GM19193 (cell line): ENCODE results near the gene TASOR2.

Source experiments
- POLR2A ChIP-seq: IDR thresholded peaks from 4 replicates; pipeline ENCODE4 v1.6.1; 2011; ENCODE audit not compliant: insufficient read depth, insufficient read length; ENCODE audit errors: extremely low read depth

The TASOR2 gene

GRCh38 chr10:5666008-5666840 lies 18.4 kb upstream of the TASOR2 start, which contains the start of gene ASB13:
ASB13 (minus strand) TSS chr10:5666595; CDS start chr10:5666551, 44 bp downstream.
- no peak for TF ChIP-seq POLR2A

- no peak for TF ChIP-seq POLR2A
Observed at GRCh38 chr10:5666841-5667630, 17.6 kb upstream of the TASOR2 start.

- no peak for TF ChIP-seq POLR2A
Observed at GRCh38 chr10:5668429-5668828, 16.2 kb upstream of the TASOR2 start.

DNA sequence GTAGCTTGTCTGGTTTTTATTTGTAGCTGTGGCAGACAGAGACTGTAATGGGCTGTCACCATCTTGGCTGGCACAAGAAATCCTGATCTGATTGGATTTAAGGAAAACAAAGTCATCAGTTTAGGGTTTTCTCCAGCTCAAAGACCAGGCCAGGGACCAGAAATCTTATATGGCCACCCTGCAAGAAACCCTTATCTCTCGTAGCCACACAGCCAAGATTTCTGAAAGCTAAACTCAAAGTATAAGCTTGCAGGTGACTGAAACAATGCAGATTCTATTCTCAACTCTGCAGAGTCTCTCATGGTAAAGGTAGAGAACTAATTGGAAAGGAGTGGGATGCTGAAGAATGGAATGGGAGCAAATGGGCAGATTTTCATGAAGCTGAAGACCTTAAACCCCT lies 15.0 kb upstream of the TASOR2 start:
- TF ChIP-seq POLR2A: no peak

DNA sequence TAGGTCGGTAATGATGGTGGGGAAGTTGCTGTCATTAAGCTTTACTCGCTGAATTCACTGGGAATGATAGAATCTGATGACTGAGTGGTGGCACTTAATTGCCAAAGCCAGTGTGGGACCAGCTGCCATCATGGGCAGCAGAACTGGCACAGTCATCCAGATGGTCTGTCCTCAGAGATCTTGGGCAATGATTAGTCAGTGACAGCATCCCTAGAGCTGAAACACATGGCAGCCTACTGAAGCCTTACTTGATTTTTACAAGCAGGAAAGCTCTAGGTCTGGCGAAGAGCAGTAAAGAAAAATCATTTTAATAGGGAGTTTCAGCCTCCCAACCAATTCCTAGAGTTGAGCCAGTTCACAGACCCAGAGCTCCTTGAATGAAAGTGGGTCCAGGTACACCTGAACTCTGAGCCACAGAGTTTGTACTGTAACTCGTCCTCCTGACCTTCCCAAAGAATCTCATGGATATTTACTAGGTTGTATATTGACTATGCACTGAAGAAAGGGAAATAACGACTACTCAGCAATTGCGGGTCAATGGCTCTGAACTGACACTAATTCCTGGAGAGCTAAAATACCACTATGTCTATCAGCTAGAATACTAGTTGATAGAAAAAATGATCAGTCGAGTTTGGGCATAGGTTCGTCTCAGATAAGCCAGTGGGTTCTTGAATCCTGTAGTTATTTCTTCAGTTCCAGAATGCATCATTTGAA lies 13.8 kb upstream of the TASOR2 start:
- TF ChIP-seq POLR2A: no peak

DNA sequence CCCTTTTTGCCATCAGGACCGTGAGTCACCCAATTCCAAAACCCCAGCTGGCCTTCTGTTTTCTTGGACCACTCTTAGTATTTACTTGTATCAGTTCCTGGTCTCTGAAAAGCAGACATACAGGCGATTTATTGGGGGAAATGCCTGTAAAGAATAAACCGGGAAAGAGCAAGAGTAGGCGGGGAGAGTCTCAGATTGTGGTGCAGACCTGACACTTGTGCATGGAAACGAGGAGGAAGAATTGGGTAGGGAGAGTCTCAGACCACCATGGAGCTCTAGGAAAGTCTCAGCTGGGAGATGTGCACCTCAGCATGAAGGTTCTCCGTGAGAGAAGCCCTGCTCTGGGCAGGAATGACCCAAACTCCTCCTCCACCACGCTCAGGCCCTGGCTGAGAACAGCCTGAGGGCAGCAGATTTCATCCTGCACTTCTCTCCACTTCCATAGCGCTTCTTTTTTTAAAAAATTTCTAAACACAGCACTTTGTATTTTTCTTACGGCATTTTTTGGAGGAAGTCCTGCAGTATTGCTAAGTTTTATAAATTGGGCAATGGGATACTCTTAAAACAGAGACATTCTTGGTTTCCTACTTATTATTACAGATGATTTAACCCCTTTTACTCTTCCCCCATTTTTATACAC lies 6.1 kb upstream of the TASOR2 start:
- no peak for TF ChIP-seq POLR2A

GRCh38 chr10:5679037-5679435 lies 5.6 kb upstream of the TASOR2 start:
- TF ChIP-seq POLR2A: no peak

DNA sequence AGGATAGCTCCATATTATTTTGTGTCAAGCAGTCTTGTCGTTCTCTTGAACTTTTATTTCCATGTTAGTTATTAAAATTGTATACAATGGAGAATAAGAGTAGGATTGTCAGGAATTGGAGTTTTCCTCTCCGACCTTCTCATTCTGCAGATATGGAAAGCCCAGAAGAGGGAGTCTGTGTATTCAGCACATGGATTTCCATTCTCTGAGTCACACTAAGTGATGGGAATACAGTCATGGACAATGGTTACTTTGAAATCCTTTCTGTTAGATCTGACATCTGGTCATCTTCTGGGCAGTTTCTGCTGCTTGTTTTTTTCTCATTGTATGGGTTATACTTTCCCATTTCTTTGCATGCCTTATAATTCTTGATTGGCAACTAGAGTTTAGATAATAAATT lies 5.0 kb upstream of the TASOR2 start:
- no peak for TF ChIP-seq POLR2A

DNA sequence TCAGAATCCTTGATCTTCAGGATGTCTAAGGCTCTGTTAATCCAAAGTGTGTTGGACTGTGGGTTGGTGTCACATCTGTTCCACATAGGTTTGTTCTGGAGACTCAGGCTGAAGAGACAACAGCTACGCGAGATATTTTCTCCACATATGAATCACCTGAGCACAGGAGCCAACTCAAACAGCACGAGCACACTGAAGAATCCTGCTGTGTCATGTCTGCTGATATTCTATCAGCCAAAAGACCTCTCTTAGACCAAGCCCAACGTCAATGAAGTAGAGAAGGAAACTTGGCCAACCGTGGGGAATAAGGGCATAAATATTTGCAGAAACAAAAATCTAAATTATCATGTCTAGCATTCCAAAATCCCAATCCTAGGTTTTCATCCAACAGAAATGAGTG lies 2.7 kb upstream of the TASOR2 start:
- TF ChIP-seq POLR2A: no peak

DNA sequence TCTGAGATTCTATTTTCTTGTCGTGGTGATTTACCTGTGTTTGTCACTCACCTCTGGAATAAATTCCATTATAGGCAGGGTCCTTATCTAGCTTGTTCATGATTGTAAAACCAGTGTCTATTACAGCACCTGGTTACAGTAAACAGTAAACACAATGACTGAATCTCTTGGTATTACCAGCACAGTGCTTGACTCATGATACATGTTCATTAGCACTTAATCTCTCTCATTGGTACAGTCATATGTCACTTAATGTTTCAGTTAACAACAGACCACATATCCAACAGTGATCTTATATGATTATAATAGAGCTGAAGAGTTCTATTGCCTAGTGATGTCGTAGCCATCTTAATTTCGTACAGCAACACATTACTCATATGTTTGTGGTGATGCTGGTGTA lies 1.6 kb upstream of the TASOR2 start:
- no peak for TF ChIP-seq POLR2A

DNA sequence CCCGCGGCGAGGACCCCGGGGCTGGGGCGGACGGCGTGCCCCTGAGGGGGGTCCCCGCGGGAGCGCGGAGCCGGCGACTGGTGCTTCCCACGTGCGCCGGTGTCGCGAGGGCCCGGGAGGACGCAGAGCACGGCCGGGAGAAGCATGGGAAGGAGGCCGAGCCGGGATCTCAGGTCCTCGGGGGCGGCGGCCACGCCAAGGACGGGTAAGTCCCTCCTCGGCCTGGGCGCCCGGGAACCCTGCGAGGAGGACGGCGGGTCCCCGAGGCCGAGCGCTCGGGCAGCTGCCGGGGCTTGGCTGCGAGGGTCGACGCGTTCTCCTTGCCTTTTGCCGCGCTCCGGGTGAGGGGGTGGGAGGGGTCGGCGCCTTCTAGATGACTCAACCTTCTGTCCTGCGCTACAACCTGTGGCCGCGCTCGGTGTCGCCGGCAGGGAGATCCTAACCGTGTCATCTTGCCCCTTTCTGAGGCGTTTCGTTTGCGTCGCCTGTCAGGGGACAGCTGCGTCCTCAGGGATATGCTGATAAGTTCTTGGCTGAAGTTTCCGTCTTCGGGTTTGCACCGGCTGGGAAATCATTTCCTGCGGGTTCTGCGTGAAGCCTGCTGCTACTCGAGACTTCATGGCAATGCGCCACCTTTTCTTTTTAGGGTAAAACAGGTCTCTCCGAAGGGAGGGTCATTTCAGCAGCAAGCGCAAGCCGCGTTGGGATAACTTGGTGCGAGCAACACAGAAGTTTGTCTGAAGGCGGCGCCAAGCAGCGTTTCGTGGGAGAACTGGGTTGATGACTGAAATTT lies 529 bp downstream of the TASOR2 start:
- peak; percentile 12 for TF ChIP-seq POLR2A

- no peak for TF ChIP-seq POLR2A
Observed at GRCh38 chr10:5685764-5686240, 1.2 kb downstream of the TASOR2 start.

GRCh38 chr10:5688587-5688986 lies 3.9 kb downstream of the TASOR2 start:
- TF ChIP-seq POLR2A: no peak

DNA sequence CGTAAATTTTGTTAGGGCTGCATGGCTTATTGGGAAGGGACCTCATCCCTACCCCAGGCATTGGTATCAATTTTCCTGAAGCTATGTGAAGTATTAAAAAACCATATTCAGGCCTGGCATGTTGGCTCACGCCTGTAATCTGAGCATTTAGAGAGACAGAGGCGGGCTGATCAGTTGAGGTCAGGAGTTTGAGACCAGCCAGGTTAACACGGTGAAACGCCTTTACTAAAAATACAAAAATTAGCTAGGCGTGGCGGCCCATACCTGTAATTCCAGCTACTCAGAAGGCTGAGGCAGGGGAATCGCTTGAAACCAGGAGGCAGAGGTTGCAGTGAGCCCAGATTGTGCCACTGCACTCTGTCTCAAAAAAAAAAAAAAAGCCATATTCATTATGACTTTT lies 7.1 kb downstream of the TASOR2 start:
- no peak for TF ChIP-seq POLR2A

GRCh38 chr10:5692461-5693358 lies 8.1 kb downstream of the TASOR2 start:
- peak; percentile 34 for TF ChIP-seq POLR2A
